ENCODE measurements around the gene SORBS1. TPM values are rescaled to one million over a fixed set of nuclear protein-coding genes. Genes with fewer than 3 reads are reported as not detected.
A peak's percentile ranks its signal among the peaks of the same experiment; 100 is the strongest.

The SORBS1 gene
- total RNA-seq, 1 experiment from 2014 or later: 4.1 TPM

DNA sequence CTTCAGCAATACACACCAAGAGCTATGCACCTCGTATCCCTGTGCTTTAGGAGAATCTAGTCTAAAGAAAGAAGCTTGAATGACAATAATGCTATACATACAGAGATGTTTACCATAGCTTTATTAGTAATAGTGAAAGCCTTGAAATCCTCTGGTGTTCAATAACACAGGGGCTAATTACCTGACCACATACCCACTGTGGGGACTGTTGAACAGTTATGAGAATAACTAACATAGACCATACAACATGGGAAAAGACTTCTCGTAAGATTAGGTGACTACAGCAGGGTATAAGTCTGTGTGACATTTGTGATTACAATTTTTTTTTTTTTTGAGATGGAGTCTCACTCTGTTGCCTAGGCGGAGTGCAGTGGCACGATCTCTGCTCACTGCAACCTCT lies 111.0 kb downstream of the SORBS1 start:
- Histone ChIP-seq H3K79me2 (ENCODE audit: low read length) (no peaks in the 10 kb centered on the region), H3K27ac (ENCODE audit: low read length) (no peak overlapping the region), H3K4me3 (ENCODE audit: low read length) (no peak overlapping the region), H2AFZ (ENCODE audit: low read length) (no peak overlapping the region), H3K27me3 (ENCODE audit: low read length) (no peaks in the 10 kb centered on the region), H3K4me2 (ENCODE audit: low read length) (no peak overlapping the region), H3K4me1 (ENCODE audit: insufficient read depth, low read length) (peaks cover 28% of the 10 kb centered on the region), H4K20me1 (ENCODE audit: low read length) (no peaks in the 10 kb centered on the region), H3K9ac (ENCODE audit: low read length) (no peak overlapping the region), H3F3A (ENCODE audit: low read length, unreplicated experiment) (no peaks in the 10 kb centered on the region), H3K9me2 (replicated peaks; ENCODE audit: low read length) (no peaks in the 10 kb centered on the region), H3K36me3 (ENCODE audit: low read depth, low read length) (no peaks in the 10 kb centered on the region), H3K9me3 (ENCODE audit: low read length) (no peaks in the 10 kb centered on the region)
- no TSS peak for BruUV-seq (replicated peaks)
- POLR2A ChIA-PET (ENCODE audit: unreplicated experiment): interaction anchor here (0.7 kb wide), 1 partner anchor 63 kb away, joined by 5 read pairs; no protein-coding TSS in a partner anchor
- TF ChIP-seq EZH2 (IDR thresholded peaks at IDR 0.05; ENCODE audit: low read length, unreplicated experiment) (no peak), EZH2phosphoT487 (IDR thresholded peaks at IDR 0.05; ENCODE audit: borderline replicate concordance, low read length) (no peak)
- TF ChIP-seq, protein P1, sequence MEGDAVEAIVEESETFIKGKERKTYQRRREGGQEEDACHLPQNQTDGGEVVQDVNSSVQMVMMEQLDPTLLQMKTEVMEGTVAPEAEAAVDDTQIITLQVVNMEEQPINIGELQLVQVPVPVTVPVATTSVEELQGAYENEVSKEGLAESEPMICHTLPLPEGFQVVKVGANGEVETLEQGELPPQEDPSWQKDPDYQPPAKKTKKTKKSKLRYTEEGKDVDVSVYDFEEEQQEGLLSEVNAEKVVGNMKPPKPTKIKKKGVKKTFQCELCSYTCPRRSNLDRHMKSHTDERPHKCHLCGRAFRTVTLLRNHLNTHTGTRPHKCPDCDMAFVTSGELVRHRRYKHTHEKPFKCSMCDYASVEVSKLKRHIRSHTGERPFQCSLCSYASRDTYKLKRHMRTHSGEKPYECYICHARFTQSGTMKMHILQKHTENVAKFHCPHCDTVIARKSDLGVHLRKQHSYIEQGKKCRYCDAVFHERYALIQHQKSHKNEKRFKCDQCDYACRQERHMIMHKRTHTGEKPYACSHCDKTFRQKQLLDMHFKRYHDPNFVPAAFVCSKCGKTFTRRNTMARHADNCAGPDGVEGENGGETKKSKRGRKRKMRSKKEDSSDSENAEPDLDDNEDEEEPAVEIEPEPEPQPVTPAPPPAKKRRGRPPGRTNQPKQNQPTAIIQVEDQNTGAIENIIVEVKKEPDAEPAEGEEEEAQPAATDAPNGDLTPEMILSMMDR (conservative IDR thresholded peaks at IDR 0.05; ENCODE audit: low read depth, low read length): no peak
- DNase-seq: no peak
- ATAC-seq: no peak
- CTCF ChIA-PET: no interaction called here
- intact Hi-C loops (cut with micrococcal nuclease): no loop called here

DNA sequence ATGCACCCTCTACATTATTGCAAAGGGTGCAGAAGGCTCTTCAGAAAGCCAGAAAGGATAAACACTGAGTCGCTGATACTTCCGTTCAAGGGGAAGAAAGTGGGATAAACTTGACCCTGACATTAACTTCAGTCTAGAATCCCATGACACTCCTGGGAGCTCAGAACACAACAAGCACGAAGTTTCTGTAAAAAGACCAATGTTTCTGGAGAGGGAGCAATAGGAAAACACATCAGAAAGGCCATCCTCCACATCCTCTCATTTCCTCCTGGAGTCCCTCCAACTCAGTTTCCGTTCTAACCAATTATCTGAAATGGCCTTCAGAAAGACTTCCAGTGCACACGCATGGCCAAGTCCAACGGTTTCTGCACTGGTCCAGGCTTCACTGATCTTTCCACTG lies 113.5 kb downstream of the SORBS1 start:
- Histone ChIP-seq H3K9me3 (ENCODE audit: low read length) (no peaks in the 10 kb centered on the region), H3K4me3 (ENCODE audit: low read length) (no peak overlapping the region), H3K4me2 (ENCODE audit: low read length) (no peak overlapping the region), H3K27ac (ENCODE audit: low read length) (no peak overlapping the region), H3K9me2 (replicated peaks; ENCODE audit: low read length) (no peaks in the 10 kb centered on the region), H3K27me3 (ENCODE audit: low read length) (no peaks in the 10 kb centered on the region), H3K79me2 (ENCODE audit: low read length) (no peaks in the 10 kb centered on the region), H3F3A (ENCODE audit: low read length, unreplicated experiment) (no peaks in the 10 kb centered on the region), H3K36me3 (ENCODE audit: low read depth, low read length) (no peaks in the 10 kb centered on the region), H2AFZ (ENCODE audit: low read length) (no peak overlapping the region), H4K20me1 (ENCODE audit: low read length) (no peaks in the 10 kb centered on the region), H3K4me1 (ENCODE audit: insufficient read depth, low read length) (peaks cover 32% of the 10 kb centered on the region), H3K9ac (ENCODE audit: low read length) (no peak overlapping the region)
- TF ChIP-seq, protein P1 (conservative IDR thresholded peaks at IDR 0.05; ENCODE audit: low read depth, low read length): no peak
- TF ChIP-seq EZH2 (IDR thresholded peaks at IDR 0.05; ENCODE audit: low read length, unreplicated experiment): no peak
- TF ChIP-seq EZH2phosphoT487 (IDR thresholded peaks at IDR 0.05; ENCODE audit: borderline replicate concordance, low read length): no peak
- ChIA-PET POLR2A (ENCODE audit: unreplicated experiment) (no interaction called here), CTCF (no interaction called here)
- no peak for DNase-seq
- intact Hi-C loops (cut with micrococcal nuclease): no loop called here
- no peak for ATAC-seq
- no TSS peak for BruUV-seq (replicated peaks)

DNA sequence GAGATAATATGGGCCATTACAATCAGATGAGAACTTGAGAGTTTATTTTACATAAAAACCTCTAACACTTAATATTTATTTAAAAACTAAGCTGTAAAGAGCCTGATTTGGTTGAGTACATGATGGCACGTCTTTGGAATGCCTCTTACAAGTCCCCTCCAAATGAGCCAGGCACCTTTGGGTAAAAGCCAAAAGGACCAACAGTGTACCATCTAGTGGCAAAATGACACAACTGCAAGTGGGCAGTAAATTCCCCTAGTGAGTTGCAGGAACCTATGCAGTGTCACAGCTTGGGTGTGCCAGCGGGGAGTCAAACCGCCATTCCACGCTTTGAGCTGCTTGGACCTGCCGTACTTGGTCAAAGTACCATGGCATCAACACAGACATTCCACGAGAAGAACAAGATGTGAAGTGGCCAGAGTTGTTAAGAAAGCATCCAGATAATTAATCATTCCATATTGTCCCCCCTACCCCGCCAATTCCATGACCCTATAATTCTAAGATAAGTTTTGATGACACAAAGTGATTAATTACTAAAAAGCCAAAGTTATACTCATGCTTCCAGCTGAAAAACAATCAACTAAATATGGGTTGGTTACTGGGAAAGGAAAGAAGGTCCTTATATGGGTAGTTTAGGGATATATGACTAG lies 115.2 kb downstream of the SORBS1 start:
- Histone ChIP-seq H3K27ac (ENCODE audit: low read length) (peak overlapping the region; percentile 31), H3K79me2 (ENCODE audit: low read length) (no peaks in the 10 kb centered on the region), H3K4me1 (ENCODE audit: insufficient read depth, low read length) (peaks cover 18% of the 10 kb centered on the region), H3F3A (ENCODE audit: low read length, unreplicated experiment) (no peaks in the 10 kb centered on the region), H3K36me3 (ENCODE audit: low read depth, low read length) (no peaks in the 10 kb centered on the region), H3K27me3 (ENCODE audit: low read length) (no peaks in the 10 kb centered on the region), H3K4me2 (ENCODE audit: low read length) (peak overlapping the region; percentile 67), H4K20me1 (ENCODE audit: low read length) (no peaks in the 10 kb centered on the region), H2AFZ (ENCODE audit: low read length) (peak overlapping the region; percentile 41; the same call in 1 of the 2 replicates), H3K9ac (ENCODE audit: low read length) (no peak overlapping the region), H3K4me3 (ENCODE audit: low read length) (no peak overlapping the region), H3K9me3 (ENCODE audit: low read length) (no peaks in the 10 kb centered on the region), H3K9me2 (replicated peaks; ENCODE audit: low read length) (no peaks in the 10 kb centered on the region)
- CTCF ChIA-PET: no interaction called here
- no TSS peak for BruUV-seq (replicated peaks)
- TF ChIP-seq, protein P1 (conservative IDR thresholded peaks at IDR 0.05; ENCODE audit: low read depth, low read length): peak; percentile 78
- no peak for TF ChIP-seq EZH2 (IDR thresholded peaks at IDR 0.05; ENCODE audit: low read length, unreplicated experiment)
- intact Hi-C loops (cut with micrococcal nuclease): loop anchor here (1.0 to 2.0 kb wide), 2 partner anchors 15 to 155 kb away; no protein-coding TSS in a partner anchor
- peak; percentile 84 for DNase-seq
- POLR2A ChIA-PET (ENCODE audit: unreplicated experiment): no interaction called here
- ATAC-seq: peak; percentile 61
